Measurements from ENCODE around the gene SLC22A31.
"Not testable (repeated sequence)": the region's sequence is repeated elsewhere in the genome, so short reads cannot be mapped to it uniquely, and the experiment has no call there.

The SLC22A31 gene

DNA sequence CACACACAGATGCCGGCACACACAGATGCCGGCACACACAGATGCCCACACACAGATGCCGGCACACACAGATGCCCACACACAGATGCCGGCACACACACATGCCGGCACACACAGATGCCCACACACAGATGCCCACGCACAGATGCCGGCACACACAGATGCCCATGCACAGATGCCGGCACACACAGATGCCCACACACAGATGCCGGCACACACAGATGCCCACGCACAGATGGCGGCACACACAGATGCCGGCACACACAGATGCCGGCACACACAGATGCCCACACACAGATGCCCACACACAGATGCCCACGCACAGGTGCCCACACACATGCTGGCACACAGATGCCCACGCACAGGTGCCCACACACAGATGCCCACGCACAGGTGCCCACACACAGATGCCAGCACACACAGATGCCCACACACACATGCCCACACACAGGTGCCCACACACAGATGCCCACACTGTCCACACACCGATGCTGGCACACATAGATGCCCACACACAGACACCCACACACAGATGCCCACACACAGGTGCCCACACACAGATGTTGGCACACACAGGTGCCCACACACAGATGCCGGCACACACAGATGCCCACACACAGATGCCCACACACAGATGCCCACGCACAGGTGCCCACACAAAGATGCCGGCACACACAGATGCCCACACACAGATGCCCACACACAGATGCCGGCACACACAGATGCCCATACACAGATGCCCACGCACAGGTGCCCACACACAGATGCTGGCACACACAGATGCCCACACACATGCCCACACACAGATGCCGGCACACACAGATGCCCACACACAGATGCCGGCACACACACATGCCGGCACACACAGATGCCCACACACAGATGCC lies 11.6 kb downstream of the SLC22A31 start:
- not testable (repeated sequence) for H3K4me3 ChIP-seq (ENCODE audit: low read length in 2 of 2); H3K9ac ChIP-seq (ENCODE audit: low read depth in 1 of 2, low read length in 2 of 2); H3K9me3 ChIP-seq (ENCODE audit: control insufficient read depth in 2 of 2, low read length in 2 of 2); H3K36me3 ChIP-seq (ENCODE audit: control insufficient read depth in 2 of 2, insufficient read depth in 2 of 2, low read length in 2 of 2); H3K27ac ChIP-seq (ENCODE audit: low read depth in 2 of 2, low read length in 2 of 2); H3K27me3 ChIP-seq (ENCODE audit: control insufficient read depth in 2 of 2, insufficient read depth in 2 of 2, low read length in 2 of 2); H3K4me1 ChIP-seq (ENCODE audit: control insufficient read depth in 2 of 2, insufficient read depth in 2 of 2, low read length in 2 of 2)

DNA sequence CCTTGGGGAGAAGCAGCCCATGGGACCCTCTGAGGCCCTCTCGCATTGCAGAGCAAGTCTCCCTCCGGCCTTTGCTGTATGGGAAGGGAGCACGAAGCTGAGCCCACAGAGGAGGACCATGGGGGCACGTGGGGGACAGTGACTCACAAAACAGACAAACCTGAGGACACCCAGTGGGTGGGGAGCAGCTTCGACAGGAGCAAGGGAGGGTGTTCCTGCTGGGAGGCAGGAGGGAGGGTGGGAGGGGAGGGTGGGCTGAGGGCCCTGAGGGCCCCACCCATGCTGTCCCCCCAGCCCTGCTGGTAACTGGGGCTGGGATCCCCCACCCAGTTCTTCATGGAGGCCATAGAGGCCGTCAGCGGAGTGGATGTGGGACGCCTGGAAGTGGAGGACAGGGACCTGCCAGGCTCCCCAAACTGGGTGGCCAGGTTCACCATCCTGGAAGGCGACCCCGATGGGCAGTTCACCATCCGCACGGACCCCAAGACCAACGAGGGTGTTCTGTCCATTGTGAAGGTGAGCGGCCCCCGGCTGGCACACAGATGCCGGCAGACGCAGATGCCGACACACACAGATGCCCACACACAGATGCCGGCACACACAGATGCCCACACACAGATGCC lies 12.5 kb downstream of the SLC22A31 start:
- Histone ChIP-seq H3K27ac (ENCODE audit: low read depth in 2 of 2, low read length in 2 of 2) (no peak overlapping the region), H3K9me3 (ENCODE audit: control insufficient read depth in 2 of 2, low read length in 2 of 2) (no peaks in the 10 kb centered on the region), H3K27me3 (ENCODE audit: control insufficient read depth in 2 of 2, insufficient read depth in 2 of 2, low read length in 2 of 2) (peaks cover 5 to 7% of the 10 kb centered on the region in 2 donors), H3K4me1 (ENCODE audit: control insufficient read depth in 2 of 2, insufficient read depth in 2 of 2, low read length in 2 of 2) (no peaks in the 10 kb centered on the region), H3K36me3 (ENCODE audit: control insufficient read depth in 2 of 2, insufficient read depth in 2 of 2, low read length in 2 of 2) (no peaks in the 10 kb centered on the region), H3K4me3 (ENCODE audit: low read length in 2 of 2) (no peak overlapping the region), H3K9ac (ENCODE audit: low read depth in 1 of 2, low read length in 2 of 2) (no peak overlapping the region)

DNA sequence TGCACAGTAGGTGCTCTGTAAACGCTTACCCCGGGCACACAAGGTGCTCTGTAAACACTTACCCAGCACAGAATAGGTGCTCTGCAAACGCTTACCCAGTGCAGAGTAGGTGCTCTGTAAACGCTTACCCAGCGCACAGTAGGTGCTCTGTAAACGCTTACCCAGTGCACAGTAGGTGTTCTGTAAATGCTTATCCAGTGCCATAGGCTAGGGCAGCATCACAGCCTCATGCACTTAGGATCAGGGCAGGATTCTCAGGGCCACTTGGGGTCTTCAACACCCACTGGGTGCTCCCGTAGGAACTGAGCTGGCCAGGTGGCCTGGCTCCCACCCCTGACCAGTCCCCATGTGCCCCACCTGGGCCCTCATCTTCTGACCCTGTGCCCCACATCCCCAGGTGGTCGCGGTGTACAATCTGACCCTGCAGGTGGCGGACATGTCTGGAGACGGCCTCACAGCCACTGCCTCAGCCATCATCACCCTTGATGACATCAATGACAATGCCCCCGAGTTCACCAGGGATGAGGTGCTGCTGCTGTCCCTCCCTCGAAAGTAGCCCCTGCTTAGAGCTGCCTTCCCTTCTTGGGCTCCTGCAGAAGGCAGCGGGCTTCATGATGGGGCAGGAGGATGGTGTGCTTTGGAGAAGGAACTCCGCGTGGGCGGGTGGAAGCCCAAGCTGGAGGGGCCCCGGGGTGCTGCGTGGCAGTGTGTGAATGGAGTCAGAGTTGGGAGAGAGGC lies 13.1 kb downstream of the SLC22A31 start:
- no peak overlapping the region for H3K4me3 ChIP-seq (ENCODE audit: low read length in 2 of 2)
- H3K27me3 ChIP-seq (ENCODE audit: control insufficient read depth in 2 of 2, insufficient read depth in 2 of 2, low read length in 2 of 2) = peaks cover 5 to 7% of the 10 kb centered on the region in 2 donors
- no peaks in the 10 kb centered on the region for H3K36me3 ChIP-seq (ENCODE audit: control insufficient read depth in 2 of 2, insufficient read depth in 2 of 2, low read length in 2 of 2)
- H3K9ac ChIP-seq (ENCODE audit: low read depth in 1 of 2, low read length in 2 of 2) = no peak overlapping the region
- no peak overlapping the region for H3K27ac ChIP-seq (ENCODE audit: low read depth in 2 of 2, low read length in 2 of 2)
- no peaks in the 10 kb centered on the region for H3K9me3 ChIP-seq (ENCODE audit: control insufficient read depth in 2 of 2, low read length in 2 of 2)
- no peaks in the 10 kb centered on the region for H3K4me1 ChIP-seq (ENCODE audit: control insufficient read depth in 2 of 2, insufficient read depth in 2 of 2, low read length in 2 of 2)

DNA sequence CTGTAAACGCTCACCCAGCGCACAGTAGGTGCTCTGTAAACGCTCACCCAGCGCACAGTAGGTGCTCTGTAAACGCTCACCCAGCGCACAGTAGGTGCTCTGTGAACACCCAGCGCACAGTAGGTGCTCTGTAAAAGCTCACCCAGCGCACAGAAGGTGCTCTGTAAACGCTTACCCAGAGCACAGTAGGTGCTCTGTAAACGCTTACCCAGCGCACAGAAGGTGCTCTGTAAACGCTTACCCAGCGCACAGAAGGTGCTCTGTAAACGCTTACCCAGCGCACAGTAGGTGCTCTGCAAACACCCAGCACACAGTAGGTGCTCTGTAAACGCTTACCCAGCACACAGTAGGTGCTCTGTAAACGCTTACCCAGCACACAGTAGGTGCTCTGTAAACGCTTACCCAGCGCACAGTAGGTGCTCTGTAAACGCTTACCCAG lies 13.7 kb downstream of the SLC22A31 start:
- not testable (repeated sequence) for H3K9me3 ChIP-seq (ENCODE audit: control insufficient read depth in 2 of 2, low read length in 2 of 2); H3K36me3 ChIP-seq (ENCODE audit: control insufficient read depth in 2 of 2, insufficient read depth in 2 of 2, low read length in 2 of 2); H3K4me1 ChIP-seq (ENCODE audit: control insufficient read depth in 2 of 2, insufficient read depth in 2 of 2, low read length in 2 of 2); H3K27ac ChIP-seq (ENCODE audit: low read depth in 2 of 2, low read length in 2 of 2); H3K4me3 ChIP-seq (ENCODE audit: low read length in 2 of 2); H3K27me3 ChIP-seq (ENCODE audit: control insufficient read depth in 2 of 2, insufficient read depth in 2 of 2, low read length in 2 of 2); H3K9ac ChIP-seq (ENCODE audit: low read depth in 1 of 2, low read length in 2 of 2)

DNA sequence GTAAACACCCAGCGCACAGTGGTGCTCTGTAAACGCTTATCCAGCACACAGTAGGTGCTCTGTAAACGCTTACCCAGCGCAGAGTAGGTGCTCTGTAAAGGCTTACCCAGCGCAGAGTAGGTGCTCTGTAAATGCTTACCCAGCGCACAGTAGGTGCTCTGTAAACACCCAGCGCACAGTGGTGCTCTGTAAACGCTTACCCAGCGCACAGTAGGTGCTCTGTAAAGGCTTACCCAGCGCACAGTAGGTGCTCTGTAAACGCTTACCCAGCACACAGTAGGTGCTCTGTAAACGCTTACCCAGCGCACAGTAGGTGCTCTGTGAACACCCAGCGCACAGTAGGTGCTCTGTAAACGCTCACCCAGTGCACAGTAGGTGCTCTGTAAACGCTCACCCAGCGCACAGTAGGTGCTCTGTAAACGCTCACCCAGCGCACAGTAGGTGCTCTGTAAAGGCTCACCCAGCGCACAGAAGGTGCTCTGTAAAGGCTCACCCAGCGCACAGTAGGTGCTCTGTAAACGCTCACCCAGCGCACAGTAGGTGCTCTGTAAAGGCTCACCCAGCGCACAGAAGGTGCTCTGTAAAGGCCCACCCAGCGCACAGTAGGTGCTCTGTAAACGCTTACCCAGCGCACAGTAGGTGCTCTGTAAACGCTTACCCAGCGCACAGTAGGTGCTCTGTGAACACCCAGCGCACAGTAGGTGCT lies 14.3 kb downstream of the SLC22A31 start:
- not testable (repeated sequence) for H3K4me1 ChIP-seq (ENCODE audit: control insufficient read depth in 2 of 2, insufficient read depth in 2 of 2, low read length in 2 of 2); H3K9me3 ChIP-seq (ENCODE audit: control insufficient read depth in 2 of 2, low read length in 2 of 2); H3K27me3 ChIP-seq (ENCODE audit: control insufficient read depth in 2 of 2, insufficient read depth in 2 of 2, low read length in 2 of 2); H3K9ac ChIP-seq (ENCODE audit: low read depth in 1 of 2, low read length in 2 of 2); H3K27ac ChIP-seq (ENCODE audit: low read depth in 2 of 2, low read length in 2 of 2); H3K4me3 ChIP-seq (ENCODE audit: low read length in 2 of 2); H3K36me3 ChIP-seq (ENCODE audit: control insufficient read depth in 2 of 2, insufficient read depth in 2 of 2, low read length in 2 of 2)

DNA sequence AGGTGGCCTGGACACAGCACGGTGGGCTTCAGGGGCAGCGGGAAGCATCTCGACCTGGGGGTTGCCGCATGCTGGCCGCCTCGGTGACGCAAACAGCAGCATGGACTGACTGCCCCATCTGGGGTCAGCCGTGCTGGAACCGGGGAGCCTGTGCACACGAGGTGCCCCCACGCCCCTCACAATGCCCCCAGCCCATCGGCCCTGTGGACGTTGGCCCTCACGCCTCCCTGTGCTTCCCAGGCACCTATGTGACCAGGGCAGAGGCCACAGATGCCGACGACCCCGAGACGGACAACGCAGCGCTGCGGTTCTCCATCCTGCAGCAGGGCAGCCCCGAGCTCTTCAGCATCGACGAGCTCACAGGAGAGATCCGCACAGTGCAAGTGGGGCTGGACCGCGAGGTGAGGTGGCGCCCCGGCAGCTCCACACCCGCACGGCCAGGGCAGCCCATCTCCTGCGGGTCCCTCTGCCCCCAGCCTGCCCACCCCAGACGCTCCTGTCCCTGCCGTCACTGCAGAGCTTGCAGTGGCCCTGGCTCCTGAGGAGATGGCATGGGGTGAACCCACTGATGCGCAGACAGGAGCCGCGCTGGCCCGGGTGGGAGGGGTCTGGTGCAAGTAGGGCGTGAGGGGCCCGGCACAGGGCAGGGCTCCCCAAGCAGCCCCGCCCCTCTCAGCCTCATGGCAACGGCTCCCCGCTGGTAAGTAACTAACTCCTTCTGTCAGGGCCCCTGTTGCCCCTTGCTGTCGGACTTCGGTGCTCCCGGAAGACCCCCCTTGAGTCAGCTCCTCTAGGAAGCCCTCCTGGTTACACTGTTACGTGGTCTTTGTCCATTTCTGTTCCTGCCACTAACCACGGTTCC lies 15.2 kb downstream of the SLC22A31 start:
- H3K27ac ChIP-seq (ENCODE audit: low read depth in 2 of 2, low read length in 2 of 2) = no peak overlapping the region
- no peak overlapping the region for H3K9ac ChIP-seq (ENCODE audit: low read depth in 1 of 2, low read length in 2 of 2)
- H3K4me3 ChIP-seq (ENCODE audit: low read length in 2 of 2) = no peak overlapping the region
- H3K9me3 ChIP-seq (ENCODE audit: control insufficient read depth in 2 of 2, low read length in 2 of 2) = no peaks in the 10 kb centered on the region
- no peaks in the 10 kb centered on the region for H3K4me1 ChIP-seq (ENCODE audit: control insufficient read depth in 2 of 2, insufficient read depth in 2 of 2, low read length in 2 of 2)
- H3K36me3 ChIP-seq (ENCODE audit: control insufficient read depth in 2 of 2, insufficient read depth in 2 of 2, low read length in 2 of 2) = no peaks in the 10 kb centered on the region
- H3K27me3 ChIP-seq (ENCODE audit: control insufficient read depth in 2 of 2, insufficient read depth in 2 of 2, low read length in 2 of 2) = peaks cover 0 to 2% of the 10 kb centered on the region in 2 donors

DNA sequence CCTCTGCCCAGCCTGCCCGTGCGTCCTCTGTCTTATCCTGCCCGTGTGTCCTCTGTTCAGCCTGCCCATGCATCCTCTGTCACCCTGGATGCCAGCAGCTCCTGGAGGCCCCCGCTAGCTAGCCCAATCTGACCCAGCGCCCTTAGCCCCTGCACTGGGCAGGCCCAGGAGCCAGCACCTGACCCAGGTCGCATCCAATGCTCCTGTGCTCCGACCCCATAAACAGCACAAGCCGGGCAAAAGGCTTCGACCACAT lies 15.7 kb downstream of the SLC22A31 start:
- no peak overlapping the region for H3K9ac ChIP-seq (ENCODE audit: low read depth in 1 of 2, low read length in 2 of 2)
- peaks cover 0 to 2% of the 10 kb centered on the region in 2 donors for H3K27me3 ChIP-seq (ENCODE audit: control insufficient read depth in 2 of 2, insufficient read depth in 2 of 2, low read length in 2 of 2)
- H3K36me3 ChIP-seq (ENCODE audit: control insufficient read depth in 2 of 2, insufficient read depth in 2 of 2, low read length in 2 of 2) = no peaks in the 10 kb centered on the region
- no peaks in the 10 kb centered on the region for H3K9me3 ChIP-seq (ENCODE audit: control insufficient read depth in 2 of 2, low read length in 2 of 2)
- H3K4me1 ChIP-seq (ENCODE audit: control insufficient read depth in 2 of 2, insufficient read depth in 2 of 2, low read length in 2 of 2) = no peaks in the 10 kb centered on the region
- no peak overlapping the region for H3K4me3 ChIP-seq (ENCODE audit: low read length in 2 of 2)
- no peak overlapping the region for H3K27ac ChIP-seq (ENCODE audit: low read depth in 2 of 2, low read length in 2 of 2)

DNA sequence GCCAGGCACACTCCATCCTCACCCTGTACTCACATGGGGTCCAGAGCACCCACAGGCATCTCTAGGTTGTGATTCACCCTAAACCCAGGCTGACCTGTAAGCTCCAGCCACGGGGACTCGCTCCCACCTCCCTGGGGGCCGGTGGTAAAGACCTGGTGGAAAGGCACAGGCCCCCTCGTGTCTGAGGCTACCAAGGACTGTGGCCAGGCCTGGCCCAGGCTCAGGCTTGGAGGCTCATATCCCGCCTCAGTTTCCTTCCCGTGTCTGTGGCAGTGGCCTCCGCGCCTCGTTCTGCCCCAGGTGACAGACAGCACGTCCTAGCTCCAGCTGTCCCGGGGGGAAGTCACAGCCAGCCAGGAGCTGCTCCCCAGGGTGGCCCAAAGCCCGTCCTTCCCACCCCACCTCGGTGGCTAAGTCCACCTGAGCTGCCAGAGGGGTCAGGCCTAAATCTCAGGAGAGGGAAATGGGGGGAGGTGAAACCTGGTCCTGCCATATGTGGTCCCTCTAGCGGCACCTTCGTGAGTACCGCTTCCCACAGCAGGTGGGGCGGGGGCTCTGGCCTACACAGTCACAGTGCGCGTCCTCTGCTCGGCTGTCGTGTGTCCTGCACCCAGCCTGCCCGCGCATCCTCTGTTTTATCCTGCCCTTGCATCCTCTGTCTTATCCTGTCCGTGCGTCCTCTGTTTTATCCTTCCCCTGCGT lies 16.2 kb downstream of the SLC22A31 start:
- H3K4me1 ChIP-seq (ENCODE audit: control insufficient read depth in 2 of 2, insufficient read depth in 2 of 2, low read length in 2 of 2) = no peaks in the 10 kb centered on the region
- peaks cover 0 to 2% of the 10 kb centered on the region in 2 donors for H3K27me3 ChIP-seq (ENCODE audit: control insufficient read depth in 2 of 2, insufficient read depth in 2 of 2, low read length in 2 of 2)

DNA sequence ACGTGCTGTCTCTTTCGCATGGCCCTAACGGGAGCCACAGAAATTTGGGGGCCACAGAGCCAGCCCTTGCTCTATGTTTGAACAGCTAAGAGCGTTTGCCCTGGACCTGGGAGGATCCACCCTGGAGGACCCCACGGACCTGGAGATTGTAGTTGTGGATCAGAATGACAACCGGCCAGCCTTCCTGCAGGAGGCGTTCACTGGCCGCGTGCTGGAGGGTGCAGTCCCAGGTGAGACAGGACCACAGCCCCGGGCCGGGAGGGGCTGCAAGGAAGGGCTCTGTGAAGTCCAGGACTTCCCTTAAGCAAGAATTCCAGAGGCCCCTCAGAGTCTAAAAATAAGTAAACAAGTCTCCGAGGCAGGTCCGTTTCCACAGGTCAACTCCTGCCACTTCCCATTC lies 16.9 kb downstream of the SLC22A31 start:
- Histone ChIP-seq H3K36me3 (ENCODE audit: control insufficient read depth in 2 of 2, insufficient read depth in 2 of 2, low read length in 2 of 2) (no peaks in the 10 kb centered on the region), H3K4me1 (ENCODE audit: control insufficient read depth in 2 of 2, insufficient read depth in 2 of 2, low read length in 2 of 2) (no peaks in the 10 kb centered on the region), H3K27ac (ENCODE audit: low read depth in 2 of 2, low read length in 2 of 2) (no peak overlapping the region), H3K4me3 (ENCODE audit: low read length in 2 of 2) (no peak overlapping the region), H3K27me3 (ENCODE audit: control insufficient read depth in 2 of 2, insufficient read depth in 2 of 2, low read length in 2 of 2) (peaks cover 0 to 2% of the 10 kb centered on the region in 2 donors), H3K9me3 (ENCODE audit: control insufficient read depth in 2 of 2, low read length in 2 of 2) (no peaks in the 10 kb centered on the region), H3K9ac (ENCODE audit: low read depth in 1 of 2, low read length in 2 of 2) (no peak overlapping the region)

More for the DNA sequence above, 16.2 kb downstream of the SLC22A31 start:
- no peak overlapping the region for H3K27ac ChIP-seq (ENCODE audit: low read depth in 2 of 2, low read length in 2 of 2)
- H3K4me3 ChIP-seq (ENCODE audit: low read length in 2 of 2) = no peak overlapping the region
- no peak overlapping the region for H3K9ac ChIP-seq (ENCODE audit: low read depth in 1 of 2, low read length in 2 of 2)
- no peaks in the 10 kb centered on the region for H3K9me3 ChIP-seq (ENCODE audit: control insufficient read depth in 2 of 2, low read length in 2 of 2)
- no peaks in the 10 kb centered on the region for H3K36me3 ChIP-seq (ENCODE audit: control insufficient read depth in 2 of 2, insufficient read depth in 2 of 2, low read length in 2 of 2)

Measured in mucosa of rectum (tissue), 2 donors.